HCT116 (cell line): ENCODE results near the gene LIPA.

Source experiments
- CTCF ChIP-seq, 3 experiments: fragments of 200-600 bp in 1 of 3; sonication (generic) in 1 of 3; IDR thresholded peaks in 2 of 3; conservative IDR thresholded peaks in 1 of 3; 2 replicates each; pipeline ENCODE4 v1.5.1; 2012 to 2017; ENCODE audit warnings: low read depth in 2 of 3, low read length in 2 of 3, antibody characterized with exemption in 1 of 3, borderline replicate concordance in 1 of 3, control low read depth in 1 of 3, mild to moderate bottlenecking in 1 of 3, mixed read lengths in 1 of 3, mixed run types in 1 of 3, moderate library complexity in 1 of 3; ENCODE audit not compliant: insufficient read depth in 1 of 3
- FOSL1 ChIP-seq: IDR thresholded peaks from 2 replicates; pipeline ENCODE4 v1.6.1; 2012; ENCODE audit warnings: low read depth
- JUND ChIP-seq: IDR thresholded peaks from 2 replicates; pipeline ENCODE4 v1.6.1; 2012
- POLR2AphosphoS5 ChIP-seq: IDR thresholded peaks from 2 replicates; pipeline ENCODE4 v1.6.1; 2011; ENCODE audit warnings: mild to moderate bottlenecking, low read depth, low read length, moderate library complexity

- TF ChIP-seq CTCF (IDR thresholded peaks at IDR 0.05 in 2 of 3, conservative IDR thresholded peaks at IDR 0.05 in 1 of 3; ENCODE audit: borderline replicate concordance in 1 of 3, insufficient read depth in 1 of 3, low read depth in 2 of 3, low read length in 2 of 3), result no peak
- no peak for TF ChIP-seq POLR2AphosphoS5
- no peak for TF ChIP-seq FOSL1
- TF ChIP-seq JUND, result no peak
Measured at GRCh38 chr10:89189211-89189734, 62.3 kb downstream of the LIPA start.
